Neural progenitor cell (in vitro differentiated cells): ENCODE data around the gene ZNF385C. TPM values are rescaled to one million over a fixed set of nuclear protein-coding genes. Genes with fewer than 3 reads are reported as not detected.

ENCODE experiments used
- DNase-seq: peaks from one replicate; pipeline ENCODE4 v3.0.0-alpha.2; 2016; ENCODE audit warnings: low spot score
- H2AFZ ChIP-seq: fragments of 200-600 bp; sonication (generic); replicated peaks from 2 replicates; pipeline ENCODE4 v1.6.1; 2016; ENCODE audit warnings: antibody characterized with exemption
- H3F3A ChIP-seq: fragments of 200-600 bp; sonication (generic); 2 replicates; pipeline ENCODE4 v1.6.1; 2016; ENCODE audit warnings: antibody characterized with exemption, low read depth
- H3K27ac ChIP-seq: fragments of 200-600 bp; sonication (generic); 2 replicates; pipeline ENCODE4 v1.5.1; 2016; ENCODE audit warnings: mild to moderate bottlenecking
- H3K27me3 ChIP-seq: fragments of 200-600 bp; sonication (generic); 2 replicates; pipeline ENCODE4 v1.6.1; 2016; ENCODE audit warnings: mild to moderate bottlenecking, moderate library complexity
- H3K36me3 ChIP-seq: fragments of 200-600 bp; sonication (generic); 2 replicates; pipeline ENCODE4 v1.5.1; 2016
- H3K4me1 ChIP-seq: fragments of 200-600 bp; sonication (generic); 2 replicates; pipeline ENCODE4 v1.6.1; 2016; ENCODE audit warnings: mixed run types
- H3K4me2 ChIP-seq: fragments of 200-600 bp; sonication (generic); 2 replicates; pipeline ENCODE4 v1.6.1; 2016
- H3K4me3 ChIP-seq: fragments of 200-600 bp; sonication (generic); 2 replicates; pipeline ENCODE4 v1.5.1; 2016
- H3K79me2 ChIP-seq: fragments of 200-600 bp; sonication (generic); 2 replicates; pipeline ENCODE4 v1.6.1; 2016; ENCODE audit warnings: low read depth
- H3K9ac ChIP-seq: fragments of 200-600 bp; sonication (generic); 2 replicates; pipeline ENCODE4 v1.6.1; 2016
- H3K9me3 ChIP-seq: fragments of 200-600 bp; sonication (generic); 2 replicates; pipeline ENCODE4 v1.5.1; 2016; ENCODE audit warnings: low read depth
- H4K20me1 ChIP-seq: fragments of 200-600 bp; sonication (generic); 2 replicates; pipeline ENCODE4 v1.6.1; 2016; ENCODE audit warnings: low read depth
- H3K27ac Mint-ChIP-seq: 3 replicates; pipeline ENCODE4 v1.8.0; 2021; ENCODE audit warnings: mixed read lengths
- H3K27me3 Mint-ChIP-seq: 2 replicates; pipeline ENCODE4 v1.8.0; 2022; ENCODE audit warnings: low read depth, mild to moderate bottlenecking, inconsistent platforms, moderate library complexity, mixed read lengths; ENCODE audit not compliant: insufficient read depth
- H3K36me3 Mint-ChIP-seq: 3 replicates; pipeline ENCODE4 v1.8.0; 2021; ENCODE audit warnings: mixed read lengths
- H3K4me1 Mint-ChIP-seq: 3 replicates; pipeline ENCODE4 v1.8.0; 2021; ENCODE audit warnings: mixed read lengths
- H3K4me3 Mint-ChIP-seq: 3 replicates; pipeline ENCODE4 v1.8.0; 2021; ENCODE audit warnings: mild to moderate bottlenecking, moderate library complexity, mixed read lengths
- H3K9me3 Mint-ChIP-seq: 3 replicates; pipeline ENCODE4 v1.8.0; 2020; ENCODE audit warnings: mixed read lengths
- CTCF ChIP-seq: fragments of 200-600 bp; sonication (generic); IDR thresholded peaks from 2 replicates; pipeline ENCODE4 v1.5.1; 2017; ENCODE audit warnings: antibody characterized with exemption, mild to moderate bottlenecking
- EZH2 ChIP-seq: fragments of 200-600 bp; sonication (generic); IDR thresholded peaks from 2 replicates; pipeline ENCODE4 v1.6.1; 2017; ENCODE audit warnings: antibody characterized with exemption, mild to moderate bottlenecking, moderate library complexity
- EZH2phosphoT487 ChIP-seq: fragments of 200-600 bp; sonication (generic); IDR thresholded peaks from 2 replicates; pipeline ENCODE4 v1.6.1; 2017; ENCODE audit warnings: antibody characterized with exemption
- total RNA-seq: library from RNA; depleted of rRNA; stranded (reverse); fragments of >200 nt; gene quantifications from 2 replicates; pipeline ENCODE4 v1.2.3, GENCODE V29; 2015; ENCODE audit warnings: low replicate concordance

Gene ZNF385C
- total RNA-seq, 1 donor from 2014 or later = 5.0 TPM

GRCh38 chr17:42122371-42123303 lies 24.4 kb upstream of the ZNF385C start, which contains the start of gene HSPB9:
TSS of gene HSPB9 (plus strand) at chr17:42122804. CDS start at chr17:42122851, 47 bp downstream.
- Histone ChIP-seq H3K36me3 (peaks cover 4% of the 10 kb centered on the region), H3F3A (peaks cover 25% of the 10 kb centered on the region), H3K4me2 (peak within 1 kb of the TSS; percentile 97), H3K9ac (no peak within 1 kb of the TSS), H3K9me3 (no peaks in the 10 kb centered on the region), H2AFZ (peak within 1 kb of the TSS; percentile 68), H3K4me3 (peak within 1 kb of the TSS; percentile 19), H3K27me3 (no peaks in the 10 kb centered on the region), H3K4me1 (peaks cover 16% of the 10 kb centered on the region), H3K79me2 (no peaks in the 10 kb centered on the region), H3K27ac (no peak within 1 kb of the TSS), H4K20me1 (no peaks in the 10 kb centered on the region)
- H3K4me1 Mint-ChIP-seq = peaks cover 9% of the 10 kb centered on the region
- no peaks in the 10 kb centered on the region for H3K9me3 Mint-ChIP-seq
- no peak within 1 kb of the TSS for H3K27ac Mint-ChIP-seq
- H3K27me3 Mint-ChIP-seq = peaks cover 4% of the 10 kb centered on the region
- TF ChIP-seq EZH2phosphoT487 (no peak), CTCF (no peak), EZH2 (no peak)
- H3K4me3 Mint-ChIP-seq = peak within 1 kb of the TSS; percentile 83
- peaks cover 13% of the 10 kb centered on the region for H3K36me3 Mint-ChIP-seq
- DNase-seq = peak; percentile 86

- peaks cover 13% of the 10 kb centered on the region for H3K36me3 Mint-ChIP-seq
- peak within 1 kb of the TSS; percentile 83 for H3K4me3 Mint-ChIP-seq
- peak within 1 kb of the TSS; percentile 84 for H3K9ac ChIP-seq
- H3K9me3 Mint-ChIP-seq = no peaks in the 10 kb centered on the region
- peak within 1 kb of the TSS; percentile 99 for H2AFZ ChIP-seq
- H3K9me3 ChIP-seq = no peaks in the 10 kb centered on the region
- peak within 1 kb of the TSS; percentile 97 for H3K4me3 ChIP-seq
- H3K27me3 ChIP-seq = no peaks in the 10 kb centered on the region
- H3K27ac Mint-ChIP-seq = peak within 1 kb of the TSS; percentile 48
- no peaks in the 10 kb centered on the region for H4K20me1 ChIP-seq
- peaks cover 5% of the 10 kb centered on the region for H3K27me3 Mint-ChIP-seq
- H3K79me2 ChIP-seq = no peaks in the 10 kb centered on the region
- peak within 1 kb of the TSS; percentile 64 for H3K27ac ChIP-seq
- H3K4me1 Mint-ChIP-seq = peaks cover 12% of the 10 kb centered on the region
- peak within 1 kb of the TSS; percentile 97 for H3K4me2 ChIP-seq
- H3K36me3 ChIP-seq = no peaks in the 10 kb centered on the region
- peaks cover 25% of the 10 kb centered on the region for H3F3A ChIP-seq
- TF ChIP-seq CTCF (no peak), EZH2 (no peak), EZH2phosphoT487 (no peak)
- peak; percentile 93 for DNase-seq
- H3K4me1 ChIP-seq = peaks cover 16% of the 10 kb centered on the region
These were observed 22.8 kb upstream of the ZNF385C start, which contains the start of gene KAT2A for GRCh38 chr17:42120770-42121769. TSS of gene KAT2A (minus strand) at chr17:42121367. CDS start at chr17:42121304, 63 bp downstream.

DNA sequence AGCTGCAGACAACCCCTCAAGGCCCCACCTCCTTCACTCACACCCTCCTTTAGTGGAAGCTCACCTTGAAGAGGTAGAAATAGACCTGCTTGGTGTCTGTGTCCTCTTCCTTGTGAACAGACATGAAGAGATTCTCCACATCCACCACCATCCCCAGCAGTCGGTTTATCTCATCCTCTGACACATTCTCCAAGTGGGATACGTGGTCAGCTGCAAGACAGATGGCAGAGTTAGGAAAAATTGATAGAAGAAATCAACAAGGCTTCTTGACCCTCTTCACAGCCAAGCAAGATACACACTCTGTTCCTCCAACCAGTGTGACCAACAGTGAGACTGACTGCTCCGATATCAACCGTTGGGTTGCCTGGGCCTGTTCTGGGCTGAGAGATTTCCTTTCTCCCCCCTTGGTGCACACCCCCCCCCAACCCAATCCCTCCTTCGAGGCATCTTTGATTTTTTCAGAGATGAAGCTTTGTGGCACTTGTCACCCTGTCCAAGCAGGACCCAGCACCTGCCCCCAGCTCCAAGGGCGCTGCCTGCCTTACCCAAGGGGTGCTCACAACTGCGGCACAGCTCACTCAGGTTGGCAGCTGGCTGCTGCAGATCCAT lies 22.0 kb upstream of the ZNF385C start:
- H3K79me2 ChIP-seq = no peaks in the 10 kb centered on the region
- H3K27ac Mint-ChIP-seq = no peak overlapping the region
- H3K4me3 ChIP-seq = peak overlapping the region; percentile 97
- no peaks in the 10 kb centered on the region for H3K27me3 ChIP-seq
- H3K9me3 Mint-ChIP-seq = no peaks in the 10 kb centered on the region
- TF ChIP-seq EZH2phosphoT487 (no peak), CTCF (no peak), EZH2 (no peak)
- no peak overlapping the region for H3K9ac ChIP-seq
- peak overlapping the region; percentile 83 for H3K4me3 Mint-ChIP-seq
- H3K4me1 Mint-ChIP-seq = peaks cover 12% of the 10 kb centered on the region
- no peaks in the 10 kb centered on the region for H3K9me3 ChIP-seq
- peak overlapping the region; percentile 97 for H3K4me2 ChIP-seq
- H3K27ac ChIP-seq = no peak overlapping the region
- no peaks in the 10 kb centered on the region for H4K20me1 ChIP-seq
- no peak overlapping the region for H2AFZ ChIP-seq
- H3K27me3 Mint-ChIP-seq = peaks cover 5% of the 10 kb centered on the region
- DNase-seq = no peak
- H3F3A ChIP-seq = peaks cover 25% of the 10 kb centered on the region
- peaks cover 16% of the 10 kb centered on the region for H3K4me1 ChIP-seq
- H3K36me3 ChIP-seq = no peaks in the 10 kb centered on the region
- peaks cover 7% of the 10 kb centered on the region for H3K36me3 Mint-ChIP-seq
